GM23338 (cell line): Measurements from ENCODE around the gene LNX1. TPM values are rescaled to one million over a fixed set of nuclear protein-coding genes. Genes with fewer than 3 reads are reported as not detected.

Experiments used
- ATAC-seq: fragments of 200-7000 bp; cut with Tn5 transposase; 3 replicates; pipeline ENCODE4 v1.9.1; 2020
- DNase-seq: peaks from one replicate; pipeline ENCODE4 v3.0.0-alpha.2; 2015; ENCODE audit warnings: low spot score
- H2AFZ ChIP-seq: fragments of 200-600 bp; sonication (generic); 2 replicates; pipeline ENCODE4 v1.8.0; 2016; ENCODE audit warnings: antibody characterized with exemption, mild to moderate bottlenecking, moderate library complexity
- H3F3A ChIP-seq: fragments of 200-600 bp; sonication (generic); replicated peaks from 2 replicates; pipeline ENCODE4 v1.8.0; 2017; ENCODE audit warnings: antibody characterized with exemption, mixed run types, low read depth
- H3K27ac ChIP-seq: fragments of 200-600 bp; sonication (generic); 2 replicates; pipeline ENCODE4 v1.6.1; 2016; ENCODE audit warnings: low read depth
- H3K27me3 ChIP-seq: fragments of 200-600 bp; sonication (generic); 2 replicates; pipeline ENCODE4 v1.8.0; 2016; ENCODE audit warnings: mild to moderate bottlenecking, mixed run types, moderate library complexity; ENCODE audit not compliant: insufficient read depth
- H3K36me3 ChIP-seq: fragments of 200-600 bp; sonication (generic); 2 replicates; pipeline ENCODE4 v1.8.0; 2016; ENCODE audit warnings: mild to moderate bottlenecking; ENCODE audit not compliant: insufficient read depth
- H3K4me1 ChIP-seq: fragments of 200-600 bp; sonication (generic); 2 replicates; pipeline ENCODE4 v1.8.0; 2016; ENCODE audit warnings: mild to moderate bottlenecking, moderate library complexity; ENCODE audit not compliant: insufficient read depth
- H3K4me2 ChIP-seq: fragments of 200-600 bp; sonication (generic); 2 replicates; pipeline ENCODE4 v1.7.1; 2017; ENCODE audit warnings: mixed run types
- H3K4me3 ChIP-seq: fragments of 200-600 bp; sonication (generic); 2 replicates; pipeline ENCODE4 v1.6.1; 2016; ENCODE audit warnings: mixed run types
- H3K79me2 ChIP-seq: fragments of 200-600 bp; sonication (generic); replicated peaks from 2 replicates; pipeline ENCODE4 v1.8.0; 2017; ENCODE audit warnings: mild to moderate bottlenecking; ENCODE audit not compliant: insufficient read depth
- H3K9me2 ChIP-seq: fragments of 200-600 bp; sonication (generic); 2 replicates; pipeline ENCODE4 v1.8.0; 2017; ENCODE audit not compliant: insufficient read depth
- H4K20me1 ChIP-seq: fragments of 200-600 bp; sonication (generic); replicated peaks from 2 replicates; pipeline ENCODE4 v1.8.0; 2017; ENCODE audit warnings: mild to moderate bottlenecking; ENCODE audit not compliant: insufficient read depth
- H3K27ac Mint-ChIP-seq: 2 replicates; pipeline ENCODE4 v1.8.0; 2020; ENCODE audit warnings: inconsistent platforms, mild to moderate bottlenecking, moderate library complexity, mixed read lengths
- H3K27me3 Mint-ChIP-seq: 3 replicates; pipeline ENCODE4 v1.8.0; 2022; ENCODE audit warnings: low read depth, mild to moderate bottlenecking, moderate library complexity, mixed read lengths, inconsistent platforms; ENCODE audit not compliant: insufficient read depth, poor library complexity
- H3K36me3 Mint-ChIP-seq: 3 replicates; pipeline ENCODE4 v1.8.0; 2021; ENCODE audit warnings: low read depth, mild to moderate bottlenecking, inconsistent platforms, moderate library complexity, mixed read lengths
- H3K4me1 Mint-ChIP-seq: 3 replicates; pipeline ENCODE4 v1.8.0; 2020; ENCODE audit warnings: mild to moderate bottlenecking, inconsistent platforms, mixed read lengths
- H3K4me3 Mint-ChIP-seq: 3 replicates; pipeline ENCODE4 v1.8.0; 2021; ENCODE audit warnings: moderate library complexity, mild to moderate bottlenecking, inconsistent platforms, mixed read lengths
- H3K9me3 Mint-ChIP-seq: 3 replicates; pipeline ENCODE4 v1.8.0; 2020; ENCODE audit warnings: moderate library complexity, mild to moderate bottlenecking, inconsistent platforms, mixed read lengths
- CREB1 ChIP-seq: fragments of 250-450 bp; sonication (Bioruptor Pico); IDR thresholded peaks from 2 replicates; pipeline ENCODE4 v1.5.0; 2020; ENCODE audit warnings: low read depth, mild to moderate bottlenecking, moderate library complexity
- CTCF ChIP-seq, 2 experiments: fragments of 200-600 bp in 1 of 2; sonication (generic) in 1 of 2; conservative IDR thresholded peaks; 2 replicates each; pipeline versions ENCODE4 v1.5.1 to v1.6.1; 2016 to 2017; ENCODE audit warnings: antibody characterized with exemption in 2 of 2, low read depth in 2 of 2, mild to moderate bottlenecking in 2 of 2, moderate library complexity in 1 of 2
- ETS1 ChIP-seq: IDR thresholded peaks from 2 replicates; pipeline ENCODE4 v1.6.1; 2016; ENCODE audit warnings: antibody characterized with exemption
- EZH2 ChIP-seq: fragments of 200-600 bp; sonication (generic); IDR thresholded peaks from one replicate; pipeline ENCODE4 v1.8.0; 2017; ENCODE audit warnings: antibody characterized with exemption, mild to moderate bottlenecking, low read depth; ENCODE audit not compliant: unreplicated experiment
- JUNB ChIP-seq: IDR thresholded peaks from one replicate; pipeline ENCODE4 v1.6.1; 2016; ENCODE audit warnings: antibody characterized with exemption; ENCODE audit not compliant: unreplicated experiment
- NANOG ChIP-seq: IDR thresholded peaks from 2 replicates; pipeline ENCODE4 v1.6.1; 2016; ENCODE audit warnings: antibody characterized with exemption, borderline replicate concordance
- REST ChIP-seq: IDR thresholded peaks from one replicate; pipeline ENCODE4 v1.6.1; 2018; ENCODE audit warnings: antibody characterized with exemption; ENCODE audit not compliant: unreplicated experiment
- ZNF114 ChIP-seq: fragments of 250-450 bp; sonication (Bioruptor Pico); IDR thresholded peaks from 2 replicates; pipeline ENCODE4 v1.5.0; 2020; ENCODE audit warnings: mild to moderate bottlenecking, moderate library complexity
- polyA plus RNA-seq: library from polyadenylated mRNA; unstranded; fragments of >200 nt; fragmentation: Nextera tagmentation; extraction: Ambion mirVana; gene quantifications from 2 replicates; pipeline ENCODE4 v1.2.1, GENCODE V29; 2016
- total RNA-seq: library from RNA; depleted of rRNA; stranded (reverse); fragments of >200 nt; shearing (Covaris generic); gene quantifications from 2 replicates; pipeline ENCODE4 v1.2.3, GENCODE V29; 2014

The LNX1 gene
- total and polyA plus RNA-seq, 2 experiments from 2014 or later = 5.4 to 6.4 TPM

- TF ChIP-seq NANOG = no peak
- TF ChIP-seq ZNF114 = no peak
- TF ChIP-seq ETS1 = no peak
- no peak for TF ChIP-seq JUNB
- TF ChIP-seq REST = no peak
Observed at GRCh38 chr4:53572600-53572994, 18.7 kb downstream of the LNX1 start (continued).

GRCh38 chr4:53571936-53572599, 19.2 kb downstream of the LNX1 start:
- Histone ChIP-seq H3K36me3 (no peaks in the 10 kb centered on the region), H2AFZ (no peak overlapping the region), H3K4me2 (no peak overlapping the region), H3K79me2 (no peaks in the 10 kb centered on the region), H3K9me2 (no peaks in the 10 kb centered on the region), H3K27me3 (no peaks in the 10 kb centered on the region), H3F3A (no peaks in the 10 kb centered on the region), H3K4me3 (no peak overlapping the region), H3K4me1 (no peaks in the 10 kb centered on the region), H3K27ac (no peak overlapping the region), H4K20me1 (no peaks in the 10 kb centered on the region)
- Mint-ChIP-seq H3K9me3 (peaks cover 9% of the 10 kb centered on the region; the same call in 1 of the 3 replicates), H3K4me1 (no peaks in the 10 kb centered on the region; the same call in 2 of the 3 replicates), H3K4me3 (no peak overlapping the region), H3K36me3 (peaks cover 8% of the 10 kb centered on the region; the same call in 1 of the 3 replicates), H3K27ac (no peak overlapping the region), H3K27me3 (peaks cover 3% of the 10 kb centered on the region)
- ATAC-seq (no peak), DNase-seq (no peak)
- TF ChIP-seq CREB1 (CRISPR knock-in tag) (no peak), EZH2 (no peak), CTCF (conservative IDR thresholded peaks at IDR 0.05; ENCODE audit: low read depth in 2 of 2) (no peak), JUNB (no peak), ETS1 (no peak), NANOG (no peak), REST (no peak)
